GM19452 (cell line): ENCODE data around the gene ZDHHC11.
"Not testable (repeated sequence)": the region's sequence is repeated elsewhere in the genome, so short reads cannot be mapped to it uniquely, and the experiment has no call there.

ENCODE experiments used
- ATAC-seq: cut with Tn5 transposase; IDR thresholded peaks from one replicate; pipeline ENCODE4 v1.9.1; 2021; ENCODE audit not compliant: unreplicated experiment

Gene ZDHHC11

GRCh38 chr5:845676-846601 is 4.8 kb downstream of the ZDHHC11 start:
- ATAC-seq, result not testable (repeated sequence)

- ATAC-seq, result not testable (repeated sequence)
Observed at GRCh38 chr5:845031-845675, 5.6 kb downstream of the ZDHHC11 start.

- ATAC-seq, result not testable (repeated sequence)
Observed at GRCh38 chr5:844426-844825, 6.4 kb downstream of the ZDHHC11 start.

- not testable (repeated sequence) for ATAC-seq
Observed at GRCh38 chr5:843926-844325, 6.9 kb downstream of the ZDHHC11 start.

GRCh38 chr5:843371-843770 is 7.4 kb downstream of the ZDHHC11 start:
- not testable (repeated sequence) for ATAC-seq

GRCh38 chr5:842402-843221 is 8.2 kb downstream of the ZDHHC11 start:
- not testable (repeated sequence) for ATAC-seq

- not testable (repeated sequence) for ATAC-seq
Observed at GRCh38 chr5:841531-842401, 9.0 kb downstream of the ZDHHC11 start.

GRCh38 chr5:840974-841435 is 9.8 kb downstream of the ZDHHC11 start:
- not testable (repeated sequence) for ATAC-seq

GRCh38 chr5:840118-840973 is 10.4 kb downstream of the ZDHHC11 start:
- not testable (repeated sequence) for ATAC-seq

GRCh38 chr5:838431-838851 is 12.3 kb downstream of the ZDHHC11 start:
- not testable (repeated sequence) for ATAC-seq

GRCh38 chr5:837621-838121 is 13.1 kb downstream of the ZDHHC11 start:
- not testable (repeated sequence) for ATAC-seq

GRCh38 chr5:835933-836612 is 14.7 kb downstream of the ZDHHC11 start:
- not testable (repeated sequence) for ATAC-seq

- ATAC-seq, result not testable (repeated sequence)
Observed at GRCh38 chr5:834013-834412, 16.8 kb downstream of the ZDHHC11 start.

- not testable (repeated sequence) for ATAC-seq
Observed at GRCh38 chr5:828194-828593, 22.6 kb downstream of the ZDHHC11 start.

- ATAC-seq, result not testable (repeated sequence)
Observed at GRCh38 chr5:825544-825943, 25.2 kb downstream of the ZDHHC11 start.

GRCh38 chr5:821504-821903 is 29.3 kb downstream of the ZDHHC11 start:
- no peak for ATAC-seq

- ATAC-seq, result no peak
Observed at GRCh38 chr5:820245-820644, 30.5 kb downstream of the ZDHHC11 start.

- no peak for ATAC-seq
Observed at GRCh38 chr5:819078-819477, 31.7 kb downstream of the ZDHHC11 start.
